GM18499 (cell line): ENCODE measurements around the gene CD226.
"Not testable (repeated sequence)": the region's sequence is repeated elsewhere in the genome, so short reads cannot be mapped to it uniquely, and the experiment has no call there.

Source experiments
- ATAC-seq: cut with Tn5 transposase; IDR thresholded peaks from one replicate; pipeline ENCODE4 v1.9.1; 2021; ENCODE audit warnings: moderate number of reproducible peaks; ENCODE audit not compliant: insufficient read depth, unreplicated experiment

The CD226 gene

GRCh38 chr18:69956665-69957620, 9.3 kb upstream of the CD226 start:
- ATAC-seq = no peak

GRCh38 chr18:69956057-69956456, 8.4 kb upstream of the CD226 start:
- ATAC-seq = peak; percentile 25

- ATAC-seq = peak; percentile 26
Observed at GRCh38 chr18:69954719-69955480, 7.2 kb upstream of the CD226 start.

- no peak for ATAC-seq
Observed at GRCh38 chr18:69953191-69953590, 5.5 kb upstream of the CD226 start.

DNA sequence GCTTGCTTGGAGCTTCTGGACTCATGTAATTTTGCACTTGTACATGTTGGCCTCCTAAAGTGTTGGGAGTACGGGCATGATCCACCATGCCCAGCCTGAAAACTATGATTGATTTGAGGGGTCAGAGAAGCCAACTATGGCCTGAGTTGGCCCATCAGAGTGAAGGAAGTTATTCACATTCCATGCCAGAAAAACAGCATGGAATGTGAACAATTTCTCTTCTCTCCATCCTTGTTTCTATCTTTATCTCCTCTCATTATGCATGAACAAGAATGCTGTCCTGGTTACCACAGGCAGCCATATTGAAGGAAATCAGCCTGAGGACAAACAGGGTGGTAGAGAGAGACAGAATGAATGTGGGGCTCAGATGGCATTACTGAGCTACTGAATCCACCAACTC, 3.5 kb upstream of the CD226 start:
- no peak for ATAC-seq

DNA sequence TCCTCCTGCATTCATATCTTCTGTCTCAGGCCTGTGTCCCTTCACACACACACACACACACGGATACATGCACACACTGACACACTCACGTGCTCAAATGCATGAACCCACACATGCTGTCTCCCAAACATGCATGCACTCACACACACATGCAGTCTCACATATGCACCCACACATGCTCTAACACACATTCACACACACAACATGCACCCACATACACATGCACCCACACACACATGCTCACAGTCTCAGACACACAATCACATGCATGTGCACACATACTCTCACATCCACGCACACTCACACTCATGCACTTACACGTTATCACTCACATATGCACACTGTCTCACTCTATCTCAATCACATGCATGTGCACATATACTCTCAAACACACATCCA, 1.9 kb upstream of the CD226 start:
- ATAC-seq = no peak

DNA sequence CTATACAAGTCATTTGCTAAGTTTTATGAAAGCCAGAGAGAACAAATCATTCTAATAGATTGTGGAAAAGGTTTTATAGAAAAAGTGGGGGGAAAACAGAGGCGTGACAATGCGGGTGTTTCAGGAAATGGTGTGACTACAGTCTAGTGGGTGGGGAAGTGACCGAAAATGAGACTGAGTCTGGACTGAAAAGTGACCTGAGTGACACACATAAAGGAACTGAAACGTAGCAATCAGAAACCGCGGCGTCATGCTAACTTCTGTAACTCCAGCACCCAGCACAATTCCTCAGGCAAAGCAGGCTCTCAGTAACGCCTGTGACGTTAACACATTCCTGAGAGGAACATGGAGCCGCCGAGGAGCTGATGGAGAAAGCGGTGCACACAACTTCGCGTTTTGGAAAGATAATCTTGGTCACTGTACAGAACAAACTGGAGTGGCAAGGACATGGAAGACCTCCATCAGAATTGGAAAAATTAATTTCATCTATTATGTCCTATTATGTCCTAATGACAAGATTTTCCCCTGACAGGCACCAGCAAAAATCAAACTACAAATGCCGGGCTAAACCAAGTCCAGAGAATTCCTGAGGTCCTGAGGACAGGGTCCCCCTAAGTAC, 1.4 kb upstream of the CD226 start:
- ATAC-seq = peak; percentile 80

GRCh38 chr18:69948256-69948655, 583 bp upstream of the CD226 start:
- ATAC-seq = no peak

- no peak for ATAC-seq
Observed at GRCh38 chr18:69946608-69947155, 991 bp downstream of the CD226 start.

GRCh38 chr18:69945220-69946114, 2.2 kb downstream of the CD226 start:
- ATAC-seq = no peak

GRCh38 chr18:69944436-69944835, 3.2 kb downstream of the CD226 start:
- ATAC-seq = no peak

GRCh38 chr18:69943021-69943420, 4.7 kb downstream of the CD226 start:
- ATAC-seq = no peak

DNA sequence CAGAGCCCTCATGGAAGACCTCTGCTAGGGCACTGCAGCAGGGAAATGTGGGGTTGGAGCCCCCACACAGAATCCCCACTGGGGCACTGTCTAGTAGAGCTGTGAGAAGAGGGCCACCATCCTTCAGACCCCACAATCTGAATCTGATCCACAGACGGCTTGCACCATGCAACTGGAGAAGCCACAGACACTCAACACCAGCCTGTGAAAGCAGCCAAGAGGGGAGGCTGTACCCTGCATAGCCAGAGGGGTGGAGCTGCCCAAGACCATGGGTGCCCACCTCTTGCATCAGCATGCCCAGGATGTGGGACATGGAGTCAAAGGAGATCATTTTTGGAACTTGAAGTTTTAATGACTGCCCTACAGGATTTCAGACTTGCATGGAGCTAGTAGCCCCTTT, 6.5 kb downstream of the CD226 start:
- ATAC-seq = no peak

GRCh38 chr18:69939812-69940211, 7.9 kb downstream of the CD226 start:
- ATAC-seq = not testable (repeated sequence)

GRCh38 chr18:69936191-69936558, 11.5 kb downstream of the CD226 start:
- ATAC-seq = no peak

GRCh38 chr18:69935319-69936190, 12.1 kb downstream of the CD226 start:
- ATAC-seq = peak; percentile 83

DNA sequence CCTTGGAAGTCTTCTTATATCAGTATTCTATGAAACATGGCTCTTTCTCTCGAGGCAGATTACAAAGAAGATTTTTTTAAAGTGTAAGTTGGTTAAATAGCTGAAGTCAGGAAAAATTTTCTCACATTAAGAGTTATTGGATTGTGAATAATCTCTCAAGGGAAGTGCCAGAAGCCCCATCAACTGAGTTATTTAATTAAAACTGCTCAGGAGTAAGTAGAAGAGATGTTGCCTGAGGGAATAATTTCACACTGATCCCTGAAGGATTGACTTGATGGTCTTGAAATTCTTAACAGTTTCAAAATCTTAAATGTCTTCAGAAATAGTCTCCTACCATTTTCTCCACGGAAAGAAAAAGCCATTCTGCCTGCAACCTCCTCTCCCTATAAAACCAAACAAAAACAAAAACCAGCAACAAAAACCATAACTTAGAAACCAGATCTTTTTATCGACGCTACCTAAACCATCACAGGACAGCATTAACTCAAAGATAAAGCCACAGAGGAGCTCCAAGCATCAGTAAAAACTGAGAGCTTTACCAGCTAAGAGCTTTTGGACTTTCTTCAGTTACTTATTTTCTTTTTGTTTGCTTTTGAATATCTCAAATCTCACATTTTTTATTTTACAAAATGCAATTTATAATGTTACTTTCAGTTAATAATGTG, 12.9 kb downstream of the CD226 start:
- ATAC-seq = no peak

- ATAC-seq = no peak
Observed at GRCh38 chr18:69929041-69929774, 18.5 kb downstream of the CD226 start.
